ENCODE results near the gene ZBTB8OS. TPM values are rescaled to one million over a fixed set of nuclear protein-coding genes. Genes with fewer than 3 reads are reported as not detected.

Gene ZBTB8OS
- total RNA-seq, 2 donors from 2014 or later, result 31.7 to 37.8 TPM

DNA sequence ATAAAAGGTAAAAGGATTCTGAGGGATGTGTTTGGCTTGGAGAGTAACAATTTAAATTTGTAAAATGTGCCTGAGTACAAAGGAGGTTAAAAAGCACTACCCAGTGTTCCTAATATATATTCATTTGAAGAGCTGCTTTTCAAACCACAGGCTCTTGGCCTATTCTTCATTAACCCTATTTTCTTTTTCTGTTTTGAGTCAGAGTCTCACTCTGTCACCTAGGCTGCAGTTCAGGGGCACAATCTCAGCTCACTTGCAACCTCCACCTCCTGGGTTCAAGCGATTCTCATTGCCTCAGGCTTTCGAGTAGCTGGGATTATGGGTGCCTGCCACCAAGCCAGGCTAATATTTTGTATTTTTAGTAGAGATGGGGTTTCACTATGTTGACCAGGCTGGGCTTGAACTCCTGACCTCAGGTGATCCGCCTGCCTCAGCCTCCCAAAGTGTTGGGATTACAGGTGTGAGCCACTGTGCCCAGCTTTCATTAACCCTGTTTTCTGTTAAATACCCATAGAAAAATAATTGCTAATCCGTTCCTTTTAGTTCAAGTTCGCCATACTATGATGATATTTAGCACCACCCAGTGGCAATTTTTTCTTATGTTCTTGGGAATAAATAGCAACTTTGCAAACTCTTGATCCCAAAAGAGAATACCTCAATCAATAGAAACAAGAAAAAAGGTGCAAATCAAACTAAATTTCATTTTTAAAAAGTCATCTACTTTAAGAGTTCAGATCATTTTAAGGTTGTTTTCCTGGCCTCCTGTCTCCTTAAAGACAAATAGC is 30.5 kb downstream of the ZBTB8OS start:
- intact Hi-C loops (cut with DNase I), result no loop called here
- no peak for DNase-seq (ENCODE audit: low spot score)

DNA sequence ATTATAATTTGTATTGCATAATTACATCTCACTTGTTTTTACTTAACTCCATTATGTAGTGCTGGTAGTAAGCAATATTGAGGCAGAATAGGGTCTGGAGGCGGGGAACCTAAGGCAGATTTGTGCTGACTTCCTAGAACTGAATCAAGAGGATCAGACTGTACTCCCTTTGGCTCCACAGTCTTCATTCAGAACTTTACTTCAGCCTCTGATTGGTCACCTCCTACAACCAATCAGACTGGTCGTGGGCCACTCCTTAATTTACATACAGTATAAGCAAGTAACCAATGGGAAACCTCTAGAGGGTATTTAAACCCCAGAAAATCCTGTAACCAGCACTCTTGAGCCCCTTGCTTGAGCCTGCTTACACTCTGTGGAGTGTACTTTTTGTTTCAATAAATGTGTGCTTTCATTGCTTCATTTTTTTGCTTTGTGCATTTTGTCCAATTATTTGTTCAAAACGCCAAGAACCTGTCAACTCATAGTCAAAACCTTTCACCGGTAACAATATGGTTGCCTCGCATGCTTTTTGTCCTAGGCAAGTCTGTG is 31.6 kb downstream of the ZBTB8OS start:
- intact Hi-C loops (cut with DNase I), result no loop called here
- DNase-seq (ENCODE audit: low spot score), result no peak

DNA sequence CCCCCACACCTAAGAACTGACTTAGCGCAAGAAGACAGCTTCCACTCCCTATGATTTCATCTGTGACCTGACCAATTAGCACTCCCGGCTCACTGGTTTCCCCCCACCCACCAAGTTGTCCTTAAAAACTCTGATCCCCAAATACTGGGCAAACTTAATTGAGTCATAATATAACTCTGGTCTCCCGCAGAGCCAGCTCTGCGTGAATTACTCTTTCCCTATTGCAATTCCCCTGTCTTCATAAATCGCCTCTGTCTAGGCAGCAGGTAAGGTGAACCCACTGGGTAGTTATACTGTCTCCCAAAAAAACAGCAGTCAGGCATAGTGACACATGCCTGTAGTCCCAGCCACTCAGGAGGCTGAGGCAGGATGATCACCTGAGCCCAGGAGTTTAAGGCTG is 36.9 kb downstream of the ZBTB8OS start:
- intact Hi-C loops (cut with DNase I), result loop anchor here in 1 of 2 donors (5.0 kb wide), 1 partner anchor 346 kb away; no protein-coding TSS in a partner anchor
- DNase-seq (ENCODE audit: low spot score), result no peak

DNA sequence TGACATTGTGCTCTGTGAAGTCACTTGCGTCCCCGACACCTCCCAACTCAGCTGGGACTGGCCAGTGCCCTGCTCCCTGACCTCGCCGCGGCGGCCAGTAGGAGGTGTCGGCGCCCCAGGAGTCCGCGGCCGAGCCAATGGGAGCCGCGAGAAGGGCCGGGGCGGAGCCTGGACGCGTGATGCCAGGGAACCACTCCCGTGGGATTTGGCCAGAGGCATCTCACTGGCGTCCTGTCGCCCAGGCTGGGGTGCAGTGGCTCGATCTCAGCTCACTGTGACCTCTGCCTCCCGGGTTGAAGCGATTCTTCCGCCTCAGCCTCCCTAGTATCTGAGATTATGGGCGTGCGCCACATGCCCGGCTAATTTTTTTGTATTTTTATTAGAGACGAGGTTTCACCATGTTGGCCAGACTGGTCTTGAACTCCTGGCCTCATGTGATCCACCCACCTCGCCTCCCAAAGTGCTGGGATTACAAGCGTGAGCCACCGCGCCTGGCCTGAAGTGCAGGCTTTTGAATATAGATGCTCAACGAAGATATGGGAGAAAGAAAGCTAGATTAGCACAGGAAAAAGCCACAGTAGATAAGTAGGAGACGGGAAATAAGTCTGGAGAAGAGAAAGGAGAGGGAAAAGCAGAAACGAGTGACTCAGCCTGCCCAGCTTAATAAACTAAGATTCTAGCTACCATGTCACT is 38.0 kb downstream of the ZBTB8OS start:
- intact Hi-C loops (cut with DNase I), result loop anchor here in 1 of 2 donors (5.0 kb wide), 1 partner anchor 345 kb away; no protein-coding TSS in a partner anchor
- DNase-seq (ENCODE audit: low spot score), result peak; percentile 94

DNA sequence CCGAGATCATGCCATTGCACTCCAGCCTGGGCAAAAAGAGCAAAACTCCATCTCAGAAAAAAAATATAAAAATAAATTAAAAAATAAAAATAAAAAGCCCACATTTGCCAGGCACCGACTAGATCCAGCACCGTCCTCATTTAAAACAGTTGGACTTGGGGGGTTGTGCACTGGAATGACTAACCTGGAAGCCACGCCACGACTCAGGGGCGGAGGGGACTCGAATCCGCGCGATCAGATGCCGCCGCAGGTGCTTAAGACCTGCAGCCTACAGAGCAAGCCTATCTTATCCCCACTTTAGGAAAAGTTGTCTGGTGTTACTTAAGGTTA is 38.5 kb downstream of the ZBTB8OS start:
- DNase-seq (ENCODE audit: low spot score), result no peak
- intact Hi-C loops (cut with DNase I), result loop anchor here in 1 of 2 donors (5.0 kb wide), 1 partner anchor 345 kb away; no protein-coding TSS in a partner anchor

DNA sequence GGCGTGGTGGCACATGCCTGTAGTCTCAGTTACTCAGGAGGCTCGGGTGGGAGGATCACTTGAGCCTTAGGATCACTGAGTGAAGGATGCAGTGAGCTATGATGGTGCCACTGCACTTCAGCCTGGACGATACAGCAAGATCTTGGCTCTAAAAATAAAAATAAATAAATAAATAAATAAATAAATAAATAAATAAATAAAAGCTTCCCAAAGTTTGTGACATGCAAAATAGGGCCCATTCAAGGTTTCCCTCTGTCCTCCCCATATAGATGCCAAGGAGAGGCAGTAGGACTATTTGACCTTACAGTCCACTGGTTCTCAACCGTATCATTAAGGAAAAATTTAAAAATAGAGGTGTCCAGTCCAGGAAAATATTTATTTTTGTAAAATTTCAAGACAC is 41.2 kb downstream of the ZBTB8OS start:
- no peak for DNase-seq (ENCODE audit: low spot score)
- intact Hi-C loops (cut with DNase I), result no loop called here

DNA sequence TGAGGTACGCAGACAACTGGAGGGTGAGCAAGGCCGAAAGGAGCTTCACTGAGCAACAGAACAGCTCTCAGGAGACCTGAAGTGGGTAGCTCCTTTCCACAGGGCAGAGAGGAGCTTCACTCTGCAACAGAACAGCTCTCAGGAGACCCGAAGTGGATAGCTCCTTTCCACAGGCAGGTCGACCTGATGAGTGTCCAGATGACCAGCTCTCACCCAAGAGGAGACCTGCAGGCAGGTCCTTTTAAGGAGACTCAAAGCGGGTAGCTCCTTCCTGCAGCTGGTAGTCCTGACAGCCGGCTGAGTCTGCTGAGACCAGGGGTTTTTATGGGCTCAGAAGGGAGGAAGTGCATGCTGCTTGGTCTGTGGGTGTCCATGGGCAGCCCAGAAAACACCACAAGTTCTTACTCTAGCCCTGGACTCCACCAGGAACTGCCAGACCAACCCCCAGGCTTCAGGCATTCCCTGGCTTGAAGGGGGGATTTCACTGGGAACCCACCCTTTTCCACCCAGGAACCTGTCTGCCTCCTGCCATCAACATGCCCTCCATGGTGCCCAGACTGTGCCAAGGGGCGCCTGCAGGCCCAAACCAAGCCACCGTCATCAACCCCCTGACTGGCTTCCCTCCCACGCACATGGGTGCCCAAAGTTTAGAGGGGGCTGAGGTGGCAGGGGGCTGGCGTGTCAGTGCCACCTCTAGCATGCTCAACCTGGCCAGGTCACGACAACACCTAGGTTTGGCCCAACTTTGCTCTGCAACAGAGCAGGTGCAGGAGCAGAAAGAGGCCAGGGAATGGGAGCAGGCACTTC is 43.6 kb downstream of the ZBTB8OS start:
- DNase-seq (ENCODE audit: low spot score), result no peak
- intact Hi-C loops (cut with DNase I), result no loop called here

DNA sequence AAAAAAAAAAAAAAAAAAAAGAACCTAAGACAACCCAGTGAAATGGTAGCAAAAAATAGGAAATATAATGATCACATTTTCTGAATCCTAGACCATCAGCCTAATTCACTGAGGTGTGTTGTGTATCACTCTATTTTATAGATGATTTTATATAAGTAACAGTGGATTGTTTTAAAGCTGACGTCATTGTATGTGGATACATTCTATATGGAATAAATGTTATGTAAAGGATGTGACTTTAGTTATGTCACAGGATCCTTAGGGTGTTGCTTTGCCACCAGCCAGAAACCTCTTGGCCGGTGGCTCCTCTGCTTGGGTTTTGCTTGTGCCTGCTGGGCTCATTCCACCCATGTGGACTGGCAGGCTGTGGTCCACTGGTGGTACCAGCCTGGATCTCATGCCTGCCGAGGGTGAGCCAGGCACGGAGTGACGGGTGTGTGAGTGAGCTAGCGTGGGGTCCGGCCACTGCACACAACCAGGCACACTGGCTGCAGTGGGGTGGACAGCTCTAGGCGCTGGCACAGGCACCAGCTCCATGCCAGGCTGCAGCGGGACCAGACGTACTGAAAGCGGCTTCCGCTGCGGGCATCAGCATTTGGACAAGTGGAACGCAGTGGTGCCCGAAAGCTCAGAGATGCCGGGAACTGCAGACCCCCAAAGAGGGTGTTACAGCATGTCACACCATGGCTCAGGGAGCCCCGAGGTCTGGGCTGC is 44.5 kb downstream of the ZBTB8OS start:
- intact Hi-C loops (cut with DNase I), result no loop called here
- DNase-seq (ENCODE audit: low spot score), result no peak

- no peak for DNase-seq (ENCODE audit: low spot score)
- intact Hi-C loops (cut with DNase I), result no loop called here
These were observed 50.3 kb downstream of the ZBTB8OS start for GRCh38 chr1:32600034-32600433.

GRCh38 chr1:32592943-32593342 is 57.4 kb downstream of the ZBTB8OS start:
- intact Hi-C loops (cut with DNase I), result no loop called here
- no peak for DNase-seq (ENCODE audit: low spot score)

GRCh38 chr1:32580348-32581017 is 69.9 kb downstream of the ZBTB8OS start:
- DNase-seq (ENCODE audit: low spot score), result no peak
- intact Hi-C loops (cut with DNase I), result no loop called here

Other genes with a start within 250 kb of the ZBTB8OS start
- gene ZBTB8B, start 185.5 kb downstream of the ZBTB8OS start, total RNA-seq, result not detected
- 10 to 100 TPM; 10.4 TPM for gene ZBTB8A, start 111.1 kb downstream of the ZBTB8OS start, total RNA-seq
- 100 to 1,000 TPM in 1 of 2 donors, 10 to 100 TPM in 1; 85.7 to 108 TPM for gene RBBP4, start 658 bp upstream of the ZBTB8OS start, total RNA-seq
- 100 to 1,000 TPM in 1 of 2 donors, 10 to 100 TPM in 1; 57.5 to 102 TPM for gene SYNC, start 52.2 kb upstream of the ZBTB8OS start, total RNA-seq
- 10 to 100 TPM; 74.2 to 85.5 TPM for gene YARS1, start 166.8 kb upstream of the ZBTB8OS start, total RNA-seq
- gene S100PBP, start 167.1 kb upstream of the ZBTB8OS start, total RNA-seq, result 10 to 100 TPM; 24.2 to 30.8 TPM
- gene FNDC5, start 220.4 kb upstream of the ZBTB8OS start, total RNA-seq, result 1 to 10 TPM; 2.4 to 5.0 TPM
- under 1 TPM in 1 of 2 donors, not detected in 1; 0.19 TPM for gene HPCA, start 235.9 kb upstream of the ZBTB8OS start, total RNA-seq